NT2/D1 (cell line): ENCODE measurements around the gene ZNHIT2.

ENCODE experiments used
- SUZ12 ChIP-seq: IDR thresholded peaks from 2 replicates; pipeline ENCODE4 v1.6.1; 2011; ENCODE audit not compliant: insufficient read length, insufficient read depth; ENCODE audit errors: extremely low read depth
- YY1 ChIP-seq: IDR thresholded peaks from 2 replicates; pipeline ENCODE4 v1.6.1; 2011; ENCODE audit not compliant: insufficient read length, insufficient read depth
- ZNF274 ChIP-seq: IDR thresholded peaks from 2 replicates; pipeline ENCODE4 v1.6.1; 2011; ENCODE audit warnings: mild to moderate bottlenecking, low read depth, low read length

GRCh38 chr11:65071907-65072630 is 45.4 kb downstream of the ZNHIT2 start:
- TF ChIP-seq SUZ12 = no peak
- no peak for TF ChIP-seq YY1
- no peak for TF ChIP-seq ZNF274
